ENCODE data around the gene NFATC3.

GRCh38 chr16:68100488-68100887 is 15.3 kb downstream of the NFATC3 start:
- TF ChIP-seq POLR2A (IDR thresholded peaks at IDR 0.05) (no peak), CTCF (IDR thresholded peaks at IDR 0.05) (no peak)
